Astrocyte of the cerebellum (primary cell): ENCODE results near the gene LHFPL3.

Experiments used
- DNase-seq: peaks from one replicate; pipeline ENCODE4 v3.0.0-alpha.2; 2011; ENCODE audit warnings: low read depth
- H3K4me3 ChIP-seq: 2 replicates; pipeline ENCODE4 v1.5.1; 2011; ENCODE audit warnings: mild to moderate bottlenecking, low read depth, low read length, moderate library complexity
- CTCF ChIP-seq: IDR thresholded peaks from 2 replicates; pipeline ENCODE4 v1.5.1; 2012; ENCODE audit warnings: low read length, low read depth, moderate library complexity, mild to moderate bottlenecking; ENCODE audit errors: missing control alignments
- in situ Hi-C: cut with HindIII; loops from 2 replicates; pipeline ENCODE4 v1.10.0; 2017; ENCODE audit warnings: low sequenced_read_pairs

The LHFPL3 gene

GRCh38 chr7:104805449-104806317 is 477.3 kb downstream of the LHFPL3 start:
- DNase-seq = no peak
- in situ Hi-C loops = no loop called here
- H3K4me3 ChIP-seq = no peak overlapping the region
- TF ChIP-seq CTCF = no peak

- no peak for DNase-seq
- no peak for TF ChIP-seq CTCF
- in situ Hi-C loops = no loop called here
- H3K4me3 ChIP-seq = no peak overlapping the region
Observed at GRCh38 chr7:104807671-104808070, 479.3 kb downstream of the LHFPL3 start.

- no peak for DNase-seq
- no peak for TF ChIP-seq CTCF
- in situ Hi-C loops = no loop called here
- H3K4me3 ChIP-seq = no peak overlapping the region
Observed at GRCh38 chr7:104809906-104810305, 481.5 kb downstream of the LHFPL3 start.

- H3K4me3 ChIP-seq = no peak overlapping the region
- no peak for DNase-seq
- no peak for TF ChIP-seq CTCF
- in situ Hi-C loops = no loop called here
Observed at GRCh38 chr7:104814126-104814525, 485.7 kb downstream of the LHFPL3 start.

- in situ Hi-C loops = no loop called here
- TF ChIP-seq CTCF = no peak
- DNase-seq = no peak
- H3K4me3 ChIP-seq = no peak overlapping the region
Observed at GRCh38 chr7:104814671-104815400, 486.4 kb downstream of the LHFPL3 start.

- H3K4me3 ChIP-seq = no peak overlapping the region
- no peak for DNase-seq
- in situ Hi-C loops = no loop called here
- TF ChIP-seq CTCF = no peak
Observed at GRCh38 chr7:104816537-104816936, 488.1 kb downstream of the LHFPL3 start.
